ENCODE data around the gene ANKRD22.
"Not testable (repeated sequence)": the region's sequence is repeated elsewhere in the genome, so short reads cannot be mapped to it uniquely, and the experiment has no call there.

ANKRD22 gene

GRCh38 chr10:88837632-88838031, 14.0 kb downstream of the ANKRD22 start:
- not testable (repeated sequence) for DNase-seq (ENCODE audit: low read depth, low spot score)

DNA sequence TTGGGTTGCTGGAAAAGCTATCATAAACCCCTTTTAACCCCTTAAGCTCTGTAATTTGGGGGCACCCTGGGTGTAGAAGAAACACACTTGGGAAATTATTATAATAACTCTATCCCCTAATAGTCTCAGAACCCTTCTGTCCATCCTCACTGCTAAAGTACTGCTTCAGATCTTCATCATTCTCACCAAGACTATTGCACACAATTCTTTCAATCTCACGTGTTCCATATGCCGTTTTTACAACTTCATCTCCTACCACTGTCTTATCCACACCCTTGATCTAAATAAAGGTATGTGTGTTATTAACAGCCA, 15.8 kb downstream of the ANKRD22 start:
- no peak for DNase-seq (ENCODE audit: low read depth, low spot score)

DNA sequence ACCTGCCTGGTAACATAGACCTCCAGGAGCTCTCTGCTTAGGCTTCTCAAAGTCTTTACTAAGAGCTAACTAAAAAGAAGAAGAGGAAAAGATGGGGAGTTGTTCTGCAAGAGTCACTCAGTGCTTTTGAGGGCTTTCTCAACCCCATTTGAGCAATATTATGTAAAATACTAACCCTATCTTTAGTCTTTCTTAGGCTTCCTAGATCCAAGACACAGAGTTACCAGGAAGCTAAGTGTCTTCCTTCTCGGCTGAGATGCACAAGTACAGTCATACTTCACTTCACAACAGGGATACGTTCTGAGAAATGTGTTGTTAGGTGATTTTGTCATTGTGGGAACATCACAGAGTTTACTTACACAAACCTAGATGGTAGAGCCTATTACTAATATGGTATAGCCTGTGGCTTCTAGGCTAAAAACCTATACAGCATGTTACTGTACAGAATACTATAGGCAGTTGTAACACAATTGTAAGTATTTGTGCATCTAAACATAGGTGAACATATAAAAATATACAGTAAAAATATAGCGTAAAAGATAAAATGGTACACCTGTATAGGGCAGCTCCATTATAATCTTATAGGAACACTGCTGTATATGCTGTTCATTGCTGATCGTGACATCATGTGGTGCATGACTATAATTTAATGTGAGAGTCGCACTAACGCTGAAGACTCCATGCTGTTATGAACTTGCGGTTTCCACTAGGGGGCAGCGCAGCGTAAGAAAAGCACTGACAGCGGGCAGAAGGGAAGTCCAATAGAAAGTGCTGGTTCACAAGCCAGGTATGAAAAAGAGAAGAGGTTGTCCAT, 16.3 kb downstream of the ANKRD22 start:
- DNase-seq (ENCODE audit: low read depth, low spot score) = peak; percentile 75

- DNase-seq (ENCODE audit: low read depth, low spot score) = no peak
Observed at GRCh38 chr10:88833723-88834122, 17.9 kb downstream of the ANKRD22 start.

DNA sequence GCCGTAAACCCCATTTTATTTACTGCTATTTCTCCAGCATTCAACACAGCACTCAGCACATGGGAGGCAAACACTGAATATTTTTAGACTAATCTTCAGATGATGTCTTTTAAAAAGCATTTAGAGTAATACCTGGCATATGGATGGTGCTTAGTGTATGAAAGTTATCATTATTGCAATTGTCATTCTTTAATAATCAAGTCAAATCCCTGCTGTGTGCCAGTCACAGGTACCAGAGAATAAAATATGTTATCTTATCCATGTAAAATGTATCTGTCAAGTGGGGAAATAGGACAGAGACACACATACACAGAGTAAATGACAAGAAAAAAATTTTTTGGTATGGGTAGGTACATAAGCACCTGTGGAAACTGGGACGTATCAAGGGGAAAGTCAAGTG, 18.5 kb downstream of the ANKRD22 start:
- DNase-seq (ENCODE audit: low read depth, low spot score) = no peak

DNA sequence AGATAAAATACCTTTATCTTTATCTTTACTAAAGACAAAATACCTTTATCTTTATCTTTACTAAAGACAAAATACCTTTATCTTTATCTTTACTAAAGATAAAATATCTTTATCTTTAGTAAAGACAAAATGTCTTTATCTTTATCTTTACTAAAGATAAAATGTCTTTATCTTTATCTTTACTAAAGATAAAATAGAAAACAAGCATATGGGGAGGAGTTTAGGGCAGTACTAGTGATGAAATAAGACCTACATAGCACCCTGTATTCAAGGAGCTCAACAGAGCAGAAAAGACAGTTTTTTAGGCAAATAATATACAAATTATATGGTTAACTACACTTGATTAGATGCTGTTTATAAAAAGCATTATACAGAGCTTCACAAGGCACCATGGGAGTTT, 19.3 kb downstream of the ANKRD22 start:
- no peak for DNase-seq (ENCODE audit: low read depth, low spot score)

- no peak for DNase-seq (ENCODE audit: low read depth, low spot score)
Observed at GRCh38 chr10:88831709-88832108, 19.9 kb downstream of the ANKRD22 start.

- no peak for DNase-seq (ENCODE audit: low read depth, low spot score)
Observed at GRCh38 chr10:88830643-88831268, 20.9 kb downstream of the ANKRD22 start.

- no peak for DNase-seq (ENCODE audit: low read depth, low spot score)
Observed at GRCh38 chr10:88828310-88828709, 23.3 kb downstream of the ANKRD22 start.

GRCh38 chr10:88827671-88828070, 24.0 kb downstream of the ANKRD22 start:
- no peak for DNase-seq (ENCODE audit: low read depth, low spot score)

DNA sequence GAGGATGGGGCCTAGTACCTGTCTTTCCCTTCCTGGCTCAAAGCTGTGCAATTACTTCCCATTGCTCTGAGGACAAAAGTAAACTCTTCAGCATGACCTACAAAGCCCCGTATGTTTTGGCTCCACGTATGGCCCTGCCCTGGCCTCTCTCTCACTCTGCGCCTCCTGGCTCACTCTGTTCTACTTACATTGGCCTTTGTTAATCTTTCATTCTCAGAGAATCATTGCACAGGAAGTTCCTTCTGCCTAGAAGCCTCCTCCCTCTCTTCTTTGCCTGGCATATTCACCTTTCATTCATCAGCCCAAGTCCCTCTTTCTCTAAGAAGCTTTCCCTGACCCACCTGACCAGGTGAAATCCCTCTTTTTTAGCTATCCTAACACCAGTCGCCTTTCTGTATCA, 25.3 kb downstream of the ANKRD22 start:
- DNase-seq (ENCODE audit: low read depth, low spot score) = no peak

DNA sequence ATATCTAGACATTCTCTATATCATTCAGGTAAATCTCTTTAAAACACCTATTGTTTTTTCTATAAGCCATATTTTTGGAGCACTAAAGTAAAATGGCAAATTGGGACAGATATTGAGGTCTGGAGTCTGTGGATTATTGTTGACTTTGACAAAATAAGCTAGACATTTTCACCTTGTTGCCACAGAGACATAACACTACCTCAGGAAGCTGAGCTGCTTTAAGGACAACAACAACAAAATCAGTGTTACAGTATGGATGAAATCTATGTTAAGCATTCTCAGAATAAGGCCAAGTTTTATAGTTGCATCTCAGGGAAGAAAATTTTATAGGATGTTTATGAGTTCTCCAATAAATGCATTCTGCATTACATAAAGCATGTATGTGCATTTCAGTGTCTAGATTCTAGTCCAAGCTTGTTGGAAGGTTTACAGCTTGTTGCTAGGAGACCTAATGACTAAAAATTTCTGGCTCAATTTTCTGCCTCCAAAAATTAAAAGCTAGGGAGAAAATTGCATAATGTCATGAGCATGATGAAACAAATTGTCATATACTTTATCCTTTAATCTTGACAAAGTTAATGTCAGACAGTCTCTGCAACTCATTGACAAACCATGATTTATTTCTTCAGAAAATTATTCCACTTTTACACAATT, 30.8 kb downstream of the ANKRD22 start:
- DNase-seq (ENCODE audit: low read depth, low spot score) = no peak

DNA sequence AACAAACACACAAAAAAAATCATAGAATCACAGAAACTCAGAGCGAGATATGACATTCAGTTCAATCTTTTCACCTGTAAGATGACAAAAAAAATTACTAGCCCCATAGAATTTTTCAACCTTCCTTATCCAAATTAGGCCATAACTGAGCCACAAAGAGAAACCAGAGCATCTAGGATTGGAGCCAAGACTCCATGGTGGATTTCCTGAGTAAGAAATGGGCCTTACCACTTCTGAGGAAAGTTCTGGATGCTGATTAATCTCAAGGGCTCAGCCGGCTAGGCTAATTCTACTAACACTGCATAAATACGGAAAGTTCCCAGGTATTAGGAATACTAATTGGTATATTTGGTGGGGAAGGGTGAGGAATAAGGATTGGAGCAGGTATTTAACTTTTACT, 32.4 kb downstream of the ANKRD22 start:
- no peak for DNase-seq (ENCODE audit: low read depth, low spot score)

DNA sequence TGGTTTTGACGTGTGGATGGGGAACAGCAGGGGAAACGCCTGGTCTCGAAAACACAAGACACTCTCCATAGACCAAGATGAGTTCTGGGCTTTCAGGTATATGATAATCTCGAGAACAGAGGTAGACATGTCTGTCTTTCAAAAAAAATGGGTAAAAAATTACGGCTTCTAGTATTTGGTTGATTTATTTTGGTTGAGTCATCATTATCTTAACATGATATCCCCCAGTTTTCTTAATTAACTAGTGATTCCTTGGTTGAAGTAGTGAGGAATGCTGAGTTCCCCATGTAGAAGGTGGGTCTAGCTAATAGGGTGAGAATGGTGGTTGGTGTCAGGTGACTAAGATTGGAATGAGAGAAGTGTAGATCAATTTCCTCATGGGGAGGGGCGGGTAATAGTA, 38.4 kb downstream of the ANKRD22 start:
- DNase-seq (ENCODE audit: low read depth, low spot score) = no peak

GRCh38 chr10:88810196-88810961, 41.3 kb downstream of the ANKRD22 start:
- DNase-seq (ENCODE audit: low read depth, low spot score) = no peak

DNA sequence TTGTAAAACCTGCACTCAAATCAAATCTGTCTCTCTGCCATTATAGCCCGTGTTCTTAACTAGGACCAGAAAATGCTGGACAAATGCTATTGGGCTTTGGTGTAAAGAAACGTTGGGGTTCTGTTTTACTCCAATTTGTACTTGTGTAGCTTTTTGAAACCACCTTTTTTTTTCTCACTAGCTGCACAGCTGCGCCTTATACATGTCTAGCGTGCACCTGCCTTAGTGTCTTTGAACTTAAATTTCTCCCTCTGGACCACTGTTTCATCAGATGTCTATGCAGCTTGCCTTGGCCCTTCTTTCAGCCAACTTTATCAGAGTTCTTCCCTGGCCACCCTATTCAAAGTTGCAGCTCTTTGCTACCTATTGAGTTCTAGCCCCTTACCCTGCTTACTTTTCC, 42.0 kb downstream of the ANKRD22 start:
- no peak for DNase-seq (ENCODE audit: low read depth, low spot score)

DNA sequence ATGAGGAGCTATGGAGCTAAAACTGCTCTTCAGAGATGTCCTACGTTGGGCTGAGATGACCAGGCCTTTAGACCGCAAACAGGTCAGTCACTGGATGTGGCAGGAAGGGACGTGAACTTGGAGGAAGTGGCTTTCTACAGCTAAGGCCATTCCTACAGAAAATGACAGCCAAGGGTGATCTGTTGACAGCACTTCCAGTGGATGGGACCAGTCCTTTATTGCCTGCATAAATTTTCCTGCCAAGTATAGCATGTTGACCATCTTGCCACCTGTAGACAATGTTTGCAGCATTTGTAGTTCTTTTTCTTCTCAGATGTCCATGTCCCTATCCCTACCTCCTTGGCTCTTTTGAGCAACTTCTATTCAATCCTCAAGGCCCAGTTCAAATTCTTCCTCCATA, 45.7 kb downstream of the ANKRD22 start:
- DNase-seq (ENCODE audit: low read depth, low spot score) = no peak

DNA sequence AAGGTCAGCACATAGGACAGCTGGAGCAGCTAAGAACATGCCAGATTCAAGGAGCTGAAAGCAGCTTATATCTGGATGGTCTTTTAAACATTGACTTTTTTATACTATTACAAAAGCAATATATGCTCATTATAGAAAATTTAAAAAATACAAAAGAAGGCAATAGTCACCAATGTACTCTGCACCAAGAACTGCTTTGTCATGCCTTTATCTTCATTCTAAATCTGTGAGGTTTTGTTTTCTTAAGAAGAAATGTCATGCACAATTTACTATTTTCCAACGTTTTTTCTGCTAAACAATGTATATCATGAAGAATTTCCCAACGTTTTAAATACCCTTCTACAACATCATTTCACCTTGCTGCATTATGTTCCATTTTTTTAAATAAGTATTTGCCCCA, 46.3 kb downstream of the ANKRD22 start:
- DNase-seq (ENCODE audit: low read depth, low spot score) = no peak

GRCh38 chr10:88804083-88804812, 47.4 kb downstream of the ANKRD22 start:
- no peak for DNase-seq (ENCODE audit: low read depth, low spot score)

GRCh38 chr10:88803641-88804040, 48.0 kb downstream of the ANKRD22 start:
- DNase-seq (ENCODE audit: low read depth, low spot score) = no peak

- DNase-seq (ENCODE audit: low read depth, low spot score) = no peak
Observed at GRCh38 chr10:88802523-88803285, 48.9 kb downstream of the ANKRD22 start, which contains the start of gene LIPM. TSS of gene LIPM (plus strand) at chr10:88802730. CDS start at chr10:88802897, 167 bp downstream.
